ENCODE results near the gene AMELX.

Gene AMELX

GRCh38 chrX:11293113-11293512, at the start of gene AMELX:
AMELX (plus strand) TSS chrX:11293413; CDS start chrX:11294789, 1,376 bp downstream.
- DNase-seq, result no peak

DNA sequence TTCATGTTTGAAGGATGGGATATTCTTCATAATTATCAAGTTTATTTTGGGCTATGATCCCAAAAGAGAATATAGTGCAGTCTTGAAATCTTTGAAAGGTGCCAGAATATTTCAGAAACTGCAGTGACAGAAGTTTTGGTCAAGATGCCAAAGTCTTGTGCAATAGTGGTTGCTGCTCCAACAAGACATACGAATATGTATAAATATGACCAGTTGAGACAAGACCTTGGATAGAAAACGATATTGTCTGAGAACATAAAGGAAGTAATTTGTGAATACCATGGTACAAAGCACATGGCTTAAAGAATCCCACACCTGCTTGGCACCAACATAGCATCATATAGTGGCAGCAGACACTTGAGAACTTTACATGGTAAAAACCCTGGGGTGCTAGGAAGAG, 48.6 kb upstream of the AMELX start:
- DNase-seq, result no peak

GRCh38 chrX:11254417-11255109, 38.6 kb upstream of the AMELX start:
- no peak for DNase-seq

GRCh38 chrX:11257290-11257689, 35.9 kb upstream of the AMELX start:
- no peak for DNase-seq

- no peak for DNase-seq
Observed at GRCh38 chrX:11257711-11258110, 35.5 kb upstream of the AMELX start.

- DNase-seq, result no peak
Observed at GRCh38 chrX:11259437-11259836, 33.8 kb upstream of the AMELX start.

DNA sequence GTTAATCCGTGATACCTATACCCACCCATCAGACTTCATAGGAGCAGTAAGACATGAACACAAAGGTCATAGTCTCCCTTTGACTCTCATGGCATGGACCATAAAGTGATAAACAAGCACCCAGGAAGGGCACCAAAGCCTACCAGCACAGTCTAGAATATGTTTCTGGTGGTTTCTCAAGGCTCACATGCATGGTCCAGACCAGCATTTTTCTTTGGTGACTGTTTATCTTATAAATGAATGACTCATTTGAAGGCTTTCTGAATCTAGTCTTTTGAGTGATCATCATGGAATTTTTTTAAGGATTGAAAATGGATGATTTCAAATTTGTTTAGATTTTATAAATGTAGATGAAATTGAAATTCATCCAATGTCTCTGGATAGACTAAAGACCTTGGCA, 32.0 kb upstream of the AMELX start:
- DNase-seq, result no peak

- DNase-seq, result no peak
Observed at GRCh38 chrX:11264925-11265324, 28.3 kb upstream of the AMELX start.

DNA sequence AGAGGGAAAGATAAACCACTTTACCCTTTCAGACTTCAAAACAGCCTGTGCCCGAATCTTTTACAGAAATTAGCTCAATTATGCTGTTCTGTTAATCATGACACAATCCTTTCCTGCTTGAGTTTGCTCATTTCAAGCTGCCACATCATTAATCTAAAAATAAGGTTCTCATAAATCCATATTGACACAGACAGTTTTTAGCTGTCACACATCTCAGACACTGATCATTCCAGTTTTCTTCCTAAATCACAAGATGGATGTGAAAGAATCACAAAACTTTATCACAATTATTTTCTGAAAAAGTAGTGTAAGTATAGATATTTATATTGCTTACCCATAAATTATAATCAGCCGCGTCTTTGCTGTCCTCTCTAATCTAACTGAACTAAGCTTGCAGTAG, 27.9 kb upstream of the AMELX start:
- no peak for DNase-seq

- no peak for DNase-seq
Observed at GRCh38 chrX:11266573-11267003, 26.6 kb upstream of the AMELX start.

GRCh38 chrX:11267425-11267824, 25.8 kb upstream of the AMELX start:
- DNase-seq, result no peak

GRCh38 chrX:11269006-11269405, 24.2 kb upstream of the AMELX start:
- no peak for DNase-seq

GRCh38 chrX:11269996-11270395, 23.2 kb upstream of the AMELX start:
- no peak for DNase-seq

GRCh38 chrX:11272290-11272689, 20.9 kb upstream of the AMELX start:
- no peak for DNase-seq

- no peak for DNase-seq
Observed at GRCh38 chrX:11272863-11273262, 20.4 kb upstream of the AMELX start.

DNA sequence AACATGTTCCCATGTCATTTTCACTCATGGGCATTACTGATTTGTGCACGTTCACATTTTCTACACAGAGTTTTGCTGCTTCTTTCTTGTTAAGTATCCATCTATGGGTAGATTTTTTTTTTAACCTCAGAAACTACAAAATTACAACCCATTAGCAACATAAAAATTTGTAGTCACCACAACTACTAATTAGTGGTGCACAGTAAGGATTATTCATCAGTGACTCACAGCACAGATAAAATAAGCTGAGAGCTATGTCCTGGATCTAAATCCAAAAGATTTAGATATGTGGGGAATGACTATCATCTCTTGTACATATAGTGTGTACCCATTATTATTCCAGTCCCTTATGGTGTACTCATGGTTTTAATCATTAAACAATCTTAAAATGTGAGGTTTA, 19.7 kb upstream of the AMELX start:
- DNase-seq, result no peak

- no peak for DNase-seq
Observed at GRCh38 chrX:11282043-11282442, 11.2 kb upstream of the AMELX start.

DNA sequence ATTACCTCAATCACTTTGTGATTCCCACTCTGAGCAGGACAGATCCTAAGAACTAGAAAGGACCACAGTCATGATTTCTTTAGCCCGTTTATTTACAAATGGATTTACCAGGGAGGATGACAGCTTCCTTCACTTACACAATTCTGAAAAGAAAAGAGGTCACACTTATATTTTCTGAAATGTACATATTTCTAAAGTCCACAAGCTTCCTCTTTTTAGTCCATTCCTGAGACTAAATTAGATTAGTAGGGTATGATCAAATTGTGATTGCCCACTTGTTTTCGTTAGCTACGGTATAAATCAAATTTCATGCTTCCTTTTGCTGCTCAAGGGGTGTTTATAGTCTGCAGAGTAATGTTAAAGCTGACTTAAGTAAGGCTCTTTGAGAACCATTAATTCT, 7.6 kb upstream of the AMELX start:
- no peak for DNase-seq

- no peak for DNase-seq
Observed at GRCh38 chrX:11287505-11287904, 5.7 kb upstream of the AMELX start.

- DNase-seq, result no peak
Observed at GRCh38 chrX:11290416-11291102, 2.7 kb upstream of the AMELX start.

- DNase-seq, result no peak
Observed at GRCh38 chrX:11296051-11296450, 2.8 kb downstream of the AMELX start.

GRCh38 chrX:11298600-11298999, 5.4 kb downstream of the AMELX start:
- DNase-seq, result no peak

DNA sequence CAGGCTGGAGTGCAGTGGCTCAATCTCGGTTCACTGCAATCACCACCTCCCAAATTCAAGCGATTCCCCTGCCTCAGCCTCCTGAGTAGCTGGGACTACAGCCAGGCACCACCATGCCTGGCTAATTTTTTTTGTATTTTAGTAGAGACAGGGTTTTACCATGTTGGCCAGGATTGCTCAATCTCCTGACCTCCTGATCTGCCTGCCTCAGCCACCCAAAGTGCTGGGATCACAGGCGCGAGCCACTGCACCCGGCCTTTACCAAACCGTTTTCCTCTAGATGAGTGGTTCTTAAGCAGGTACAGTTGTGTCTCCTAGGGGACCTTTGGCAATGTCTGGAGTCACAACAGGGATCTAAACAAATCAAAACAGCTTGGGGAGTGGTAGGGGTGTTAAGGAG, 11.6 kb downstream of the AMELX start:
- no peak for DNase-seq

DNA sequence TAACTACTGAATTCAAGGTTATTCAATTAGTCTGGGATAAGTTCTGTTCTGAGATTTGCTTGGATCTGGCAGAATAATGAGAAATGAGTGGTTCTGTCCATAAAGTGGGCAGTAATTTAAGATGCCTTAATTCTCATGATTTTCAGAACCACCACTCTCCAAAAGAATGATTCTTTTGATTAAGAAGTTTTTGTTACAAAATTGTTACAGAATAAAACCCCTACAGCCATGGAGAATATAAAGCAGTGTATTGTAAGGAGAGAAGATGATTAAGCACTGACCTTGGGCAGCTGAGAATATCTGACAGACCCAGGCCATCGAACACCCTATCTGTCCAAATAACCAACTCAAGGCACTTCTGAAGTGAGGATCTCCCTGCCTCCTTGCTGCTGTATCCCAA, 12.4 kb downstream of the AMELX start:
- DNase-seq, result no peak

GRCh38 chrX:11309220-11309619, 16.0 kb downstream of the AMELX start:
- no peak for DNase-seq

Data from cerebellar nuclear complex (tissue), 1 donor.